Liver (tissue), 9 donors: ENCODE data around the gene ARMC2. TPM values are rescaled to one million over a fixed set of nuclear protein-coding genes. Genes with fewer than 3 reads are reported as not detected.

Experiments used
- DNase-seq: peaks from one replicate; pipeline ENCODE4 v3.0.0-alpha.2; 2017; ENCODE audit warnings: low spot score
- H3K27ac ChIP-seq, 2 donors: one replicate each; pipeline ENCODE4 v1.7.0; 2013; ENCODE audit warnings: inconsistent platforms in 2 of 2, low read length in 2 of 2, control low read depth in 1 of 2, low read depth in 1 of 2, mild to moderate bottlenecking in 1 of 2
- H3K27me3 ChIP-seq, 4 donors: one replicate each; pipeline versions ENCODE4 v1.6.1 to v1.7.0; 2013; ENCODE audit warnings: low read length in 3 of 4, inconsistent platforms in 1 of 4, mild to moderate bottlenecking in 1 of 4, moderate library complexity in 1 of 4; ENCODE audit not compliant: control insufficient read depth in 4 of 4, insufficient read depth in 4 of 4
- H3K36me3 ChIP-seq, 4 donors: one replicate each; pipeline versions ENCODE4 v1.6.1 to v1.7.0; 2013; ENCODE audit warnings: low read length in 3 of 4, mild to moderate bottlenecking in 3 of 4, low read depth in 1 of 4, moderate library complexity in 1 of 4; ENCODE audit not compliant: control insufficient read depth in 4 of 4, insufficient read depth in 3 of 4
- H3K4me1 ChIP-seq, 4 donors: one replicate each; pipeline versions ENCODE4 v1.6.1 to v1.7.0; 2013; ENCODE audit warnings: low read length in 3 of 4, mild to moderate bottlenecking in 3 of 4, moderate library complexity in 1 of 4; ENCODE audit not compliant: control insufficient read depth in 4 of 4, insufficient read depth in 4 of 4
- H3K4me3 ChIP-seq, 3 donors: one replicate each; pipeline versions ENCODE4 v1.6.1 to v1.7.0; 2013; ENCODE audit warnings: low read length in 3 of 3, control low read depth in 1 of 3, low read depth in 1 of 3, mild to moderate bottlenecking in 1 of 3
- H3K9ac ChIP-seq, 2 donors: one replicate each; pipeline ENCODE4 v1.7.0; 2013; ENCODE audit warnings: low read length in 2 of 2, mild to moderate bottlenecking in 2 of 2, moderate library complexity in 2 of 2, control low read depth in 1 of 2, low read depth in 1 of 2
- H3K9me3 ChIP-seq, 4 donors: one replicate each; pipeline versions ENCODE4 v1.6.1 to v1.7.0; 2013; ENCODE audit warnings: low read length in 3 of 4; ENCODE audit not compliant: control insufficient read depth in 4 of 4
- ATF3 ChIP-seq: IDR thresholded peaks from 2 replicates; pipeline ENCODE4 v1.6.1; 2016; ENCODE audit warnings: antibody characterized with exemption
- FOXA1 ChIP-seq: IDR thresholded peaks from 2 replicates; pipeline ENCODE4 v1.6.1; 2016; ENCODE audit warnings: antibody characterized with exemption
- FOXA2 ChIP-seq: IDR thresholded peaks from 2 replicates; pipeline ENCODE4 v1.6.1; 2016; ENCODE audit warnings: antibody characterized with exemption
- GABPA ChIP-seq, 2 donors: IDR thresholded peaks in 1 of 2; conservative IDR thresholded peaks in 1 of 2; 2 replicates each; pipeline ENCODE4 v1.6.1; 2016; ENCODE audit warnings: antibody characterized with exemption in 2 of 2, mild to moderate bottlenecking in 1 of 2, moderate library complexity in 1 of 2
- JUND ChIP-seq, 2 donors: IDR thresholded peaks; 2 replicates each; pipeline ENCODE4 v1.6.1; 2016; ENCODE audit warnings: antibody characterized with exemption in 2 of 2
- RAD21 ChIP-seq, 2 donors: IDR thresholded peaks; 2 replicates each; pipeline ENCODE4 v1.6.1; 2016; ENCODE audit warnings: antibody characterized with exemption in 2 of 2, mild to moderate bottlenecking in 2 of 2
- SP1 ChIP-seq: IDR thresholded peaks from 2 replicates; pipeline ENCODE4 v1.6.1; 2018; ENCODE audit warnings: antibody characterized with exemption, mild to moderate bottlenecking
- TAF1 ChIP-seq: conservative IDR thresholded peaks from 2 replicates; pipeline ENCODE4 v1.6.1; 2016; ENCODE audit warnings: antibody characterized with exemption, mild to moderate bottlenecking
- YY1 ChIP-seq: IDR thresholded peaks from 2 replicates; pipeline ENCODE4 v1.6.1; 2016; ENCODE audit warnings: antibody characterized with exemption, mild to moderate bottlenecking
- WGBS: extraction: QIAGEN DNeasy Blood & Tissue Kit; methylation state at CpG from one replicate; pipeline ENCODE4 v1.1.7; 2013; 5-methylcytosine and 5-hydroxymethylcytosine counted together
- polyA plus RNA-seq, 2 donors: library from polyadenylated mRNA; stranded (reverse) in 1 of 2; unstranded in 1 of 2; fragments of 200-250 nt in 1 of 2; fragments of >200 nt in 1 of 2; fragmentation: Nextera tagmentation in 1 of 2; extraction: Ambion mirVana in 1 of 2; gene quantifications; one replicate each; pipeline versions ENCODE4 v1.2.1 to v1.2.3, GENCODE V29; 2013 to 2015
- total RNA-seq, 2 donors: library from RNA; depleted of rRNA; stranded (reverse); fragments of >200 nt; gene quantifications; one replicate each; pipeline ENCODE4 v1.2.3, GENCODE V29; 2014
- TF ChIP-seq, protein P1 (sequence below): fragments of 150-350 bp; IDR thresholded peaks from 2 replicates; pipeline ENCODE4 v1.5.1; 2017; ENCODE audit warnings: improper control_type of control experiment, low read depth, low read length; ENCODE audit not compliant: missing input control
- TF ChIP-seq, protein P2 (sequence below): IDR thresholded peaks from 2 replicates; pipeline ENCODE4 v1.6.1; 2016; ENCODE audit warnings: antibody characterized with exemption
- TF ChIP-seq, protein P3 (sequence below): IDR thresholded peaks from 2 replicates; pipeline ENCODE4 v1.6.1; 2016; ENCODE audit warnings: antibody characterized with exemption, mild to moderate bottlenecking
- donor health status: healthy.
- donor health status: healthy.
- donor health status: healthy.
- donor health status: healthy.
- donor health status: healthy.

The ARMC2 gene
- total and polyA plus RNA-seq, 4 donors, result 0.24 to 1.5 (median 0.73) TPM

GRCh38 chr6:108820006-108820405 lies 28.2 kb upstream of the ARMC2 start:
- 74% methylated on average over 3 of the region's 3 CpGs for WGBS
- no peak overlapping the region for H3K27ac ChIP-seq
- no peak overlapping the region for H3K4me3 ChIP-seq
- TF ChIP-seq YY1, result no peak
- H3K4me1 ChIP-seq, result no peaks in the 10 kb centered on the region
- H3K36me3 ChIP-seq, result no peaks in the 10 kb centered on the region
- no peak for DNase-seq
- H3K9ac ChIP-seq, result no peak overlapping the region
- H3K9me3 ChIP-seq, result no peaks in the 10 kb centered on the region
- no peaks in the 10 kb centered on the region for H3K27me3 ChIP-seq

DNA sequence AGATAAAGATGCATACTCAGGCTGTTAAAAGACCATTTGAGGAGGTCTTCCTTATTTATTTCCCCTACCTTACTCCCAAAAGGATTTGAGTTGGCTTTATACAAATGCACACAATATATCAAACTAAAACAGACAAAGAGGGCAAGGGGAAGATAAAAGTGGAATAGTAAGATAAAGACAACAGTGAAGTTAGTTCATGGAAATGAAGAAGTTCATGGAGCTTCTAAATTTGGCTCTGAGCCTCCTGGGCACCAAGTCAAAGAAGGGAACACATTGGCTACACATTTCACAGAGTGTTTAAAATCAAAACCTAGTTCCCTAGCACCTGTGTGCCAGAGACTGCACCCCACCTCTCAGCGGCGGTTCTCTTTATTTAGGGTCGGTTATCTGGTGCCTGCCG lies 25.8 kb upstream of the ARMC2 start:
- Histone ChIP-seq H3K4me1 (no peaks in the 10 kb centered on the region), H3K27ac (no peak overlapping the region), H3K9me3 (no peaks in the 10 kb centered on the region), H3K36me3 (no peaks in the 10 kb centered on the region), H3K27me3 (no peaks in the 10 kb centered on the region), H3K4me3 (no peak overlapping the region), H3K9ac (no peak overlapping the region)
- 95% methylated on average over 4 of the region's 4 CpGs for WGBS
- no peak for DNase-seq
- TF ChIP-seq, protein P1, sequence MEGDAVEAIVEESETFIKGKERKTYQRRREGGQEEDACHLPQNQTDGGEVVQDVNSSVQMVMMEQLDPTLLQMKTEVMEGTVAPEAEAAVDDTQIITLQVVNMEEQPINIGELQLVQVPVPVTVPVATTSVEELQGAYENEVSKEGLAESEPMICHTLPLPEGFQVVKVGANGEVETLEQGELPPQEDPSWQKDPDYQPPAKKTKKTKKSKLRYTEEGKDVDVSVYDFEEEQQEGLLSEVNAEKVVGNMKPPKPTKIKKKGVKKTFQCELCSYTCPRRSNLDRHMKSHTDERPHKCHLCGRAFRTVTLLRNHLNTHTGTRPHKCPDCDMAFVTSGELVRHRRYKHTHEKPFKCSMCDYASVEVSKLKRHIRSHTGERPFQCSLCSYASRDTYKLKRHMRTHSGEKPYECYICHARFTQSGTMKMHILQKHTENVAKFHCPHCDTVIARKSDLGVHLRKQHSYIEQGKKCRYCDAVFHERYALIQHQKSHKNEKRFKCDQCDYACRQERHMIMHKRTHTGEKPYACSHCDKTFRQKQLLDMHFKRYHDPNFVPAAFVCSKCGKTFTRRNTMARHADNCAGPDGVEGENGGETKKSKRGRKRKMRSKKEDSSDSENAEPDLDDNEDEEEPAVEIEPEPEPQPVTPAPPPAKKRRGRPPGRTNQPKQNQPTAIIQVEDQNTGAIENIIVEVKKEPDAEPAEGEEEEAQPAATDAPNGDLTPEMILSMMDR, result no peak
- no peak for TF ChIP-seq ATF3
- no peak for TF ChIP-seq RAD21 (IDR thresholded peaks at IDR 0.05)
- TF ChIP-seq GABPA (IDR thresholded peaks at IDR 0.05 in 1 of 2, conservative IDR thresholded peaks at IDR 0.05 in 1 of 2), result no peak
- TF ChIP-seq FOXA1, result no peak

DNA sequence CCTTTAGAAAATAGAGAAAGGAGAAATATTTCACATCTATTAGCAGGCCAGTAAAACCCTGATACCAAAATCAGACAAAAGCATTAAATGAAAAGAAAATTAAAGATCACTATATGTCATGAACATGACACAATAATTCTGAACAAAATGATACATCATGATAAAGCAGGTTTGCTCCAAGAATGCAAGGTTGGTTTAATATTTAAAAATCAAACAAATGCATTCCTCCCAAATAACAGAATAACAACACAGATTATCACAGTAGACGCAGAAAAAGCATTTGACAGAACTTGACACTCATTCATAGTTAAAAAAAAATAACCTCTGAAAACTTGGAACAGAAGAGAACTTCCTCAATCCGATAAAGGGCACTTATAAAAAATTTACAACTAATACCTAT lies 22.9 kb upstream of the ARMC2 start:
- H3K36me3 ChIP-seq, result no peaks in the 10 kb centered on the region
- H3K4me3 ChIP-seq, result no peak overlapping the region
- WGBS, result 94% methylated on average over 2 of the region's 2 CpGs
- no peak overlapping the region for H3K9ac ChIP-seq
- H3K9me3 ChIP-seq, result no peaks in the 10 kb centered on the region
- TF ChIP-seq SP1 (no peak), FOXA2 (no peak), TAF1 (no peak), JUND (IDR thresholded peaks at IDR 0.05) (no peak), ATF3 (no peak), YY1 (no peak)
- TF ChIP-seq, protein P2, sequence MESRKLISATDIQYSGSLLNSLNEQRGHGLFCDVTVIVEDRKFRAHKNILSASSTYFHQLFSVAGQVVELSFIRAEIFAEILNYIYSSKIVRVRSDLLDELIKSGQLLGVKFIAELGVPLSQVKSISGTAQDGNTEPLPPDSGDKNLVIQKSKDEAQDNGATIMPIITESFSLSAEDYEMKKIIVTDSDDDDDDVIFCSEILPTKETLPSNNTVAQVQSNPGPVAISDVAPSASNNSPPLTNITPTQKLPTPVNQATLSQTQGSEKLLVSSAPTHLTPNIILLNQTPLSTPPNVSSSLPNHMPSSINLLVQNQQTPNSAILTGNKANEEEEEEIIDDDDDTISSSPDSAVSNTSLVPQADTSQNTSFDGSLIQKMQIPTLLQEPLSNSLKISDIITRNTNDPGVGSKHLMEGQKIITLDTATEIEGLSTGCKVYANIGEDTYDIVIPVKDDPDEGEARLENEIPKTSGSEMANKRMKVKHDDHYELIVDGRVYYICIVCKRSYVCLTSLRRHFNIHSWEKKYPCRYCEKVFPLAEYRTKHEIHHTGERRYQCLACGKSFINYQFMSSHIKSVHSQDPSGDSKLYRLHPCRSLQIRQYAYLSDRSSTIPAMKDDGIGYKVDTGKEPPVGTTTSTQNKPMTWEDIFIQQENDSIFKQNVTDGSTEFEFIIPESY, result no peak
- TF ChIP-seq, protein P1, result no peak
- TF ChIP-seq, protein P3, sequence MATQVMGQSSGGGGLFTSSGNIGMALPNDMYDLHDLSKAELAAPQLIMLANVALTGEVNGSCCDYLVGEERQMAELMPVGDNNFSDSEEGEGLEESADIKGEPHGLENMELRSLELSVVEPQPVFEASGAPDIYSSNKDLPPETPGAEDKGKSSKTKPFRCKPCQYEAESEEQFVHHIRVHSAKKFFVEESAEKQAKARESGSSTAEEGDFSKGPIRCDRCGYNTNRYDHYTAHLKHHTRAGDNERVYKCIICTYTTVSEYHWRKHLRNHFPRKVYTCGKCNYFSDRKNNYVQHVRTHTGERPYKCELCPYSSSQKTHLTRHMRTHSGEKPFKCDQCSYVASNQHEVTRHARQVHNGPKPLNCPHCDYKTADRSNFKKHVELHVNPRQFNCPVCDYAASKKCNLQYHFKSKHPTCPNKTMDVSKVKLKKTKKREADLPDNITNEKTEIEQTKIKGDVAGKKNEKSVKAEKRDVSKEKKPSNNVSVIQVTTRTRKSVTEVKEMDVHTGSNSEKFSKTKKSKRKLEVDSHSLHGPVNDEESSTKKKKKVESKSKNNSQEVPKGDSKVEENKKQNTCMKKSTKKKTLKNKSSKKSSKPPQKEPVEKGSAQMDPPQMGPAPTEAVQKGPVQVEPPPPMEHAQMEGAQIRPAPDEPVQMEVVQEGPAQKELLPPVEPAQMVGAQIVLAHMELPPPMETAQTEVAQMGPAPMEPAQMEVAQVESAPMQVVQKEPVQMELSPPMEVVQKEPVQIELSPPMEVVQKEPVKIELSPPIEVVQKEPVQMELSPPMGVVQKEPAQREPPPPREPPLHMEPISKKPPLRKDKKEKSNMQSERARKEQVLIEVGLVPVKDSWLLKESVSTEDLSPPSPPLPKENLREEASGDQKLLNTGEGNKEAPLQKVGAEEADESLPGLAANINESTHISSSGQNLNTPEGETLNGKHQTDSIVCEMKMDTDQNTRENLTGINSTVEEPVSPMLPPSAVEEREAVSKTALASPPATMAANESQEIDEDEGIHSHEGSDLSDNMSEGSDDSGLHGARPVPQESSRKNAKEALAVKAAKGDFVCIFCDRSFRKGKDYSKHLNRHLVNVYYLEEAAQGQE, result no peak
- no peak for DNase-seq
- no peaks in the 10 kb centered on the region for H3K4me1 ChIP-seq
- no peaks in the 10 kb centered on the region for H3K27me3 ChIP-seq
- H3K27ac ChIP-seq, result no peak overlapping the region
